ENCODE results near the gene VPS13A.

DNA sequence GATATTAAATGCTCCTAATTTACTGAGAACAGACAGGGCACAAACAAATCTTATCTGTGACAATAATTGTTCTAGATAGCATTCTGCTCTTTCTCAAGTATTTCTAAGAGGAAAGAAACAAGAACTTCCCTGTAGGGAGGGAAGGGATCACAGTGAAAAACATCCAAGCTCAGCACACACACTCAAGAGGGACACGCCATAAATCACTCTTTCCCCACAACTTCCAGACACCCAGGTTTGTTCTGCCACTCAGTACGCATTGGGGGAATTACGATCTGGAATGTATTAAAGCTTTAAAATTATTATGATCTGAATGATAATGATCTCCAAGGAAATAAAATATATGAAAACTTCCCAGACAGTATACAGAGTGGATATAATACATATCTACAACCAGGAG lies 249.4 kb downstream of the VPS13A start:
- no peak for TF ChIP-seq SMYD3 (CRISPR knock-in tag; IDR thresholded peaks at IDR 0.05)
- TF ChIP-seq BRCA1 (CRISPR knock-in tag; IDR thresholded peaks at IDR 0.05), result no peak
- no peak for TF ChIP-seq ZNF274 (CRISPR knock-in tag; IDR thresholded peaks at IDR 0.05)
- TF ChIP-seq TOE1 (CRISPR knock-in tag; IDR thresholded peaks at IDR 0.05), result no peak
- TF ChIP-seq RAD21 (CRISPR knock-in tag; IDR thresholded peaks at IDR 0.05), result no peak
- TF ChIP-seq, protein P1, sequence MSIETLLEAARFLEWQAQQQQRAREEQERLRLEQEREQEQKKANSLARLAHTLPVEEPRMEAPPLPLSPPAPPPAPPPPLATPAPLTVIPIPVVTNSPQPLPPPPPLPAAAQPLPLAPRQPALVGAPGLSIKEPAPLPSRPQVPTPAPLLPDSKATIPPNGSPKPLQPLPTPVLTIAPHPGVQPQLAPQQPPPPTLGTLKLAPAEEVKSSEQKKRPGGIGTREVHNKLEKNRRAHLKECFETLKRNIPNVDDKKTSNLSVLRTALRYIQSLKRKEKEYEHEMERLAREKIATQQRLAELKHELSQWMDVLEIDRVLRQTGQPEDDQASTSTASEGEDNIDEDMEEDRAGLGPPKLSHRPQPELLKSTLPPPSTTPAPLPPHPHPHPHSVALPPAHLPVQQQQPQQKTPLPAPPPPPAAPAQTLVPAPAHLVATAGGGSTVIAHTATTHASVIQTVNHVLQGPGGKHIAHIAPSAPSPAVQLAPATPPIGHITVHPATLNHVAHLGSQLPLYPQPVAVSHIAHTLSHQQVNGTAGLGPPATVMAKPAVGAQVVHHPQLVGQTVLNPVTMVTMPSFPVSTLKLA (IDR thresholded peaks at IDR 0.05), result no peak
- no peak for TF ChIP-seq TMF1 (CRISPR knock-in tag; IDR thresholded peaks at IDR 0.05; ENCODE audit: low read depth)

Data from HepG2 (cell line).